H1 (cell line): ENCODE results near the gene BCAR3. TPM values are rescaled to one million over a fixed set of nuclear protein-coding genes. Genes with fewer than 3 reads are reported as not detected.

Experiments used
- CTCF ChIA-PET: fragments of 300-600 bp; sonication (Branson Sonifier 250); formaldehyde crosslinking; loops from one replicate; lab custom pipeline; 2021; ENCODE audit not compliant: partially characterized antibody; lab: Charles Lee
- POLR2A ChIA-PET: fragments of 300-600 bp; sonication (Branson Sonifier 250); formaldehyde crosslinking; loops from one replicate; lab custom pipeline; 2021; ENCODE audit warnings: inconsistent platforms; ENCODE audit not compliant: partially characterized antibody; lab: Charles Lee
- DNase-seq, 2 experiments: peaks; one replicate each; pipeline versions ENCODE4 v3.0.0 to v3.0.0-alpha.2; 2010 to 2022; ENCODE audit warnings: low spot score in 2 of 2, low read depth in 1 of 2, mixed read lengths in 1 of 2
- FAIRE-seq: peaks from 2 replicates; lab custom pipeline; 2011; peaks lifted over from hg19 to GRCh38; lab: Jason Lieb, UNC
- H2AFZ ChIP-seq: 2 replicates; pipeline ENCODE4 v1.8.1; 2012; ENCODE audit warnings: low read length, inconsistent platforms
- H2AK5ac ChIP-seq: 2 replicates; pipeline ENCODE4 v1.6.1; 2013; ENCODE audit warnings: low read depth, low read length
- H2BK120ac ChIP-seq: replicated peaks from 2 replicates; pipeline ENCODE3; 2013; ENCODE audit warnings: low read depth, low read length, inconsistent platforms
- H2BK12ac ChIP-seq: 2 replicates; pipeline ENCODE4 v1.6.1; 2013; ENCODE audit warnings: low read depth, low read length
- H2BK15ac ChIP-seq: 2 replicates; pipeline ENCODE4 v1.6.1; 2013; ENCODE audit warnings: low read length
- H2BK20ac ChIP-seq: 2 replicates; pipeline ENCODE4 v1.6.1; 2013; ENCODE audit warnings: low read length
- H2BK5ac ChIP-seq: 2 replicates; pipeline ENCODE4 v1.6.1; 2013; ENCODE audit warnings: low read depth, low read length
- H3K14ac ChIP-seq: 2 replicates; pipeline ENCODE4 v1.6.1; 2013; ENCODE audit warnings: inconsistent platforms; ENCODE audit not compliant: insufficient read length
- H3K18ac ChIP-seq: 2 replicates; pipeline ENCODE4 v1.6.1; 2013; ENCODE audit warnings: low read length; ENCODE audit errors: extremely low read depth
- H3K23ac ChIP-seq: 2 replicates; pipeline ENCODE4 v1.6.1; 2013; ENCODE audit warnings: inconsistent platforms; ENCODE audit not compliant: insufficient read length
- H3K23me2 ChIP-seq: 2 replicates; pipeline ENCODE4 v1.6.1; 2013; ENCODE audit warnings: low read depth, low read length
- H3K27ac ChIP-seq: 2 replicates; pipeline ENCODE4 v1.6.1; 2011; ENCODE audit warnings: low read depth, low read length, inconsistent platforms
- H3K27me3 ChIP-seq, 4 experiments: replicated peaks in 1 of 4; 1 replicate in 1 of 4; 2 replicates in 3 of 4; pipeline versions ENCODE4 v1.6.1 to v1.8.1; 2011 to 2013; ENCODE audit warnings: low read length in 3 of 4, mild to moderate bottlenecking in 3 of 4, inconsistent platforms in 2 of 4, mixed read lengths in 2 of 4, moderate library complexity in 1 of 4; ENCODE audit not compliant: control insufficient read depth in 3 of 4, insufficient read depth in 3 of 4; ENCODE audit errors: extremely low read depth in 1 of 4
- H3K36me3 ChIP-seq, 4 experiments: 2 replicates each; pipeline versions ENCODE4 v1.6.1 to v1.8.1; 2011 to 2013; ENCODE audit warnings: mild to moderate bottlenecking in 4 of 4, low read length in 3 of 4, moderate library complexity in 2 of 4, control low read depth in 1 of 4, inconsistent platforms in 1 of 4; ENCODE audit not compliant: insufficient read depth in 4 of 4, control insufficient read depth in 2 of 4
- H3K4ac ChIP-seq: replicated peaks from 2 replicates; pipeline ENCODE3; 2013; ENCODE audit warnings: low read length, low read depth, mixed read lengths, inconsistent platforms; ENCODE audit not compliant: insufficient read length
- H3K4me1 ChIP-seq, 4 experiments: replicated peaks in 1 of 4; 1 replicate in 1 of 4; 2 replicates in 3 of 4; pipeline versions ENCODE4 v1.6.1 to v1.8.1; 2011 to 2013; ENCODE audit warnings: low read length in 3 of 4, inconsistent platforms in 2 of 4, mixed read lengths in 1 of 4; ENCODE audit not compliant: insufficient read depth in 4 of 4, control insufficient read depth in 3 of 4
- H3K4me2 ChIP-seq, 2 experiments: 2 replicates each; pipeline versions ENCODE4 v1.6.1 to v1.8.1; 2011 to 2013; ENCODE audit warnings: low read depth in 2 of 2, low read length in 2 of 2, control low read depth in 1 of 2, inconsistent platforms in 1 of 2, mild to moderate bottlenecking in 1 of 2; ENCODE audit not compliant: insufficient read depth in 1 of 2
- H3K4me3 ChIP-seq, 4 experiments: fragments of 200-600, 300-600 bp in 1 of 4; sonication (generic), shearing (Covaris generic), sonication (Bioruptor Twin) in 1 of 4; 2 replicates each; pipeline versions ENCODE4 v1.5.1 to v1.8.1; 2011 to 2016; ENCODE audit warnings: low read length in 4 of 4, low read depth in 3 of 4, control low read depth in 2 of 4, inconsistent platforms in 2 of 4, mild to moderate bottlenecking in 2 of 4, mixed read lengths in 1 of 4, moderate library complexity in 1 of 4; ENCODE audit not compliant: insufficient read depth in 2 of 4; ENCODE audit errors: extremely low read depth in 1 of 4
- H3K56ac ChIP-seq: replicated peaks from 2 replicates; pipeline ENCODE3; 2013; ENCODE audit warnings: low read depth, mild to moderate bottlenecking, mixed read lengths, low read length, inconsistent platforms; ENCODE audit not compliant: insufficient read length
- H3K79me1 ChIP-seq: 2 replicates; pipeline ENCODE4 v1.6.1; 2013; ENCODE audit warnings: low read depth, low read length, control low read depth
- H3K79me2 ChIP-seq, 2 experiments: 2 replicates each; pipeline versions ENCODE4 v1.6.1 to v1.8.1; 2012 to 2013; ENCODE audit warnings: low read length in 2 of 2, mild to moderate bottlenecking in 2 of 2, inconsistent platforms in 1 of 2; ENCODE audit not compliant: insufficient read depth in 2 of 2, control insufficient read depth in 1 of 2
- H3K9ac ChIP-seq, 4 experiments: replicated peaks in 1 of 4; 1 replicate in 1 of 4; 2 replicates in 3 of 4; pipeline versions ENCODE4 v1.6.1 to v1.8.1; 2011 to 2013; ENCODE audit warnings: low read depth in 3 of 4, low read length in 3 of 4, control low read depth in 2 of 4, mild to moderate bottlenecking in 2 of 4, moderate library complexity in 2 of 4, inconsistent platforms in 1 of 4; ENCODE audit errors: extremely low read depth in 1 of 4
- H3K9me3 ChIP-seq, 2 experiments: 2 replicates each; pipeline versions ENCODE4 v1.6.1 to v1.8.1; 2012 to 2013; ENCODE audit warnings: mild to moderate bottlenecking in 2 of 2, moderate library complexity in 2 of 2, control low read depth in 1 of 2, inconsistent platforms in 1 of 2, low read depth in 1 of 2, low read length in 1 of 2, mixed read lengths in 1 of 2; ENCODE audit not compliant: insufficient read depth in 2 of 2
- H4K20me1 ChIP-seq, 2 experiments: replicated peaks in 1 of 2; 2 replicates each; pipeline versions ENCODE3 to v1.8.1; 2011 to 2013; ENCODE audit warnings: inconsistent platforms in 2 of 2, low read length in 2 of 2, mild to moderate bottlenecking in 1 of 2; ENCODE audit not compliant: insufficient read depth in 2 of 2, control insufficient read depth in 1 of 2
- H4K5ac ChIP-seq: 2 replicates; pipeline ENCODE4 v1.6.1; 2013; ENCODE audit warnings: low read length, low read depth, mixed read lengths, inconsistent platforms; ENCODE audit not compliant: insufficient read length
- H4K8ac ChIP-seq: 2 replicates; pipeline ENCODE4 v1.8.0; 2013; ENCODE audit warnings: mild to moderate bottlenecking, moderate library complexity, low read length, inconsistent platforms; ENCODE audit not compliant: insufficient read depth; ENCODE audit errors: extremely low read depth
- H4K91ac ChIP-seq: replicated peaks from 2 replicates; pipeline ENCODE3; 2013; ENCODE audit warnings: low read length, mixed read lengths, inconsistent platforms; ENCODE audit not compliant: insufficient read length
- CBX5 ChIP-seq: fragments of 300-800, 300-1000 bp; sonication (generic); IDR thresholded peaks from 2 replicates; pipeline ENCODE4 v1.7.1; 2016; ENCODE audit warnings: antibody characterized with exemption, low read length, low read depth
- CBX8 ChIP-seq: fragments of 300-800, 300-1000 bp; sonication (generic); IDR thresholded peaks from 2 replicates; pipeline ENCODE4 v1.7.1; 2016; ENCODE audit warnings: low read depth, low read length, borderline replicate concordance
- CHD1 ChIP-seq: IDR thresholded peaks from 2 replicates; pipeline ENCODE4 v1.6.1; 2012; ENCODE audit warnings: low read depth, low read length, improper control_type of control experiment
- CHD2 ChIP-seq: IDR thresholded peaks from 2 replicates; pipeline ENCODE4 v1.6.1; 2012; ENCODE audit warnings: low read length, improper control_type of control experiment
- NRF1 ChIP-seq: IDR thresholded peaks from 2 replicates; pipeline ENCODE4 v1.6.1; 2011; ENCODE audit warnings: mild to moderate bottlenecking, low read depth, low read length, improper control_type of control experiment
- SRF ChIP-seq: IDR thresholded peaks from 2 replicates; pipeline ENCODE4 v1.6.1; 2011; ENCODE audit warnings: mild to moderate bottlenecking, low read depth, low read length, moderate library complexity
- WGBS, 2 experiments: shearing (Covaris generic) in 1 of 2; methylation state at CpG; one replicate each; pipeline versions ENCODE4 v1.1.6 to v1.1.7; 2013 to 2015; ENCODE audit warnings: low lambda C conversion rate in 2 of 2, mixed read lengths in 2 of 2, inconsistent platforms in 1 of 2, low coverage in 1 of 2, missing lambda C conversion rate in 1 of 2; ENCODE audit not compliant: insufficient replicate concordance in 2 of 2, insufficient coverage in 1 of 2, insufficient read length in 1 of 2; ENCODE audit errors: extremely low coverage in 1 of 2, missing lambda C conversion rate in 1 of 2; 5-methylcytosine and 5-hydroxymethylcytosine counted together
- polyA plus RNA-seq, 7 experiments: library from polyadenylated mRNA; depleted of rRNA in 3 of 7; stranded (reverse) in 5 of 7; unstranded in 2 of 7; fragments of >200 nt in 5 of 7; fragments of 200-250 nt in 2 of 7; gene quantifications; 1 replicate in 5 of 7; 2 replicates in 1 of 7; 4 replicates in 1 of 7; pipeline versions ENCODE4 v1.2.1 to v1.2.3, GENCODE V29; 2011 to 2013; ENCODE audit warnings: missing spikeins in 2 of 7, mixed read lengths in 2 of 7
- total RNA-seq: library from RNA; stranded (reverse); fragmentation: NEBNext Ultra II Directional; extraction: Animal tissue kit (Norgen Biotek cat#: 25700); gene quantifications from 2 replicates; pipeline ENCODE4 v1.2.1, GENCODE V29; 2021

The BCAR3 gene
- total and polyA plus RNA-seq, 2 of the 8 experiments (the other 6 are each of a cell fraction or from before 2014, with no cell fraction given) = 5.6 to 9.2 TPM

- no peak for FAIRE-seq
- WGBS, 2 experiments = 78% methylated on average over 9 of the region's 9 CpGs; no CpG with 5 or more reads in 1 of the 2 experiments
- H3K79me1 ChIP-seq = no peaks in the 10 kb centered on the region
- TF ChIP-seq CHD2 (no peak), SRF (no peak), NRF1 (no peak), CBX5 (no peak), CBX8 (no peak), CHD1 (no peak)
Measured at GRCh38 chr1:93708734-93709481, 27.3 kb upstream of the BCAR3 start.

More at GRCh38 chr1:93708734-93709481, 27.3 kb upstream of the BCAR3 start:
- Histone ChIP-seq H2BK15ac (no peak overlapping the region), H2BK120ac (no peak overlapping the region), H3K27me3 (peaks cover 0 to 1% (median 0%) of the 10 kb centered on the region in 4 experiments; a peak in 1 of 7 replicates), H2BK12ac (no peak overlapping the region), H3K4me1 (peaks cover 0 to 4% (median 2%) of the 10 kb centered on the region in 4 experiments; a peak in 2 of 7 replicates), H3K27ac (no peak overlapping the region), H3K36me3 (no peaks in the 10 kb centered on the region), H3K18ac (no peak overlapping the region), H4K91ac (no peak overlapping the region), H3K14ac (no peak overlapping the region), H3K4me3 (no peak overlapping the region), H3K56ac (no peak overlapping the region), H3K23me2 (no peaks in the 10 kb centered on the region), H4K20me1 (no peaks in the 10 kb centered on the region), H3K9ac (no peak overlapping the region), H2BK5ac (no peak overlapping the region), H4K8ac (no peak overlapping the region), H3K9me3 (no peaks in the 10 kb centered on the region), H2AK5ac (no peak overlapping the region), H3K4ac (no peak overlapping the region), H2BK20ac (no peak overlapping the region), H3K23ac (no peak overlapping the region), H3K4me2 (no peak overlapping the region), H4K5ac (no peak overlapping the region), H3K79me2 (no peaks in the 10 kb centered on the region), H2AFZ (no peak overlapping the region)
- POLR2A ChIA-PET = no interaction called here
- CTCF ChIA-PET = interaction anchor here (0.6 to 2.2 kb wide), 3 partner anchors 26 to 135 kb away, joined by 3 to 8 read pairs (median 4); no protein-coding TSS in a partner anchor
- no peak for DNase-seq
